Ecto neural progenitor cell (in vitro differentiated cells): ENCODE results near the gene RCL1.

Source experiments
- DNase-seq: peaks from one replicate; pipeline ENCODE4 v3.0.0-alpha.2; 2018; ENCODE audit warnings: low spot score

The RCL1 gene

GRCh38 chr9:4812858-4813257 lies 20.1 kb downstream of the RCL1 start:
- no peak for DNase-seq

DNA sequence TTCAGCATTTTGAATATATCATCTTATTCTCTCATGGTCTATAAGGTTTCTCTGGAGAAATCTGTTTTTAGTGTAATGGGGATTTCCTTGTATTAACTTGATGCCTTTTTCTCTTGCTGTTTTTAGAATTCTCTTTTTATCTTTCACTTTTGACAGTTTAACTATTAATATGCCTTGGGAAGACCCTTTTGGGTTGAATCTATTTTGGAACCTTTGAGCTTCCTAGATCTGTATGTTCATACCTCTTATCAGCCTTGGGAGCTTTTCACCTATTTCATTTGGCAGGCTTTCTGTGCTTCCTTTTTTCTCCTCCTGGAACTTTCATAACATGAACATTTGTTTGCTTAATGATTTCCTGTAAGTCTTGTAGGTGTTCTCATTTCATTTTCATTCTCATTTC lies 22.2 kb downstream of the RCL1 start:
- no peak for DNase-seq

- DNase-seq: no peak
These were observed 22.7 kb downstream of the RCL1 start for GRCh38 chr9:4815381-4815956.

DNA sequence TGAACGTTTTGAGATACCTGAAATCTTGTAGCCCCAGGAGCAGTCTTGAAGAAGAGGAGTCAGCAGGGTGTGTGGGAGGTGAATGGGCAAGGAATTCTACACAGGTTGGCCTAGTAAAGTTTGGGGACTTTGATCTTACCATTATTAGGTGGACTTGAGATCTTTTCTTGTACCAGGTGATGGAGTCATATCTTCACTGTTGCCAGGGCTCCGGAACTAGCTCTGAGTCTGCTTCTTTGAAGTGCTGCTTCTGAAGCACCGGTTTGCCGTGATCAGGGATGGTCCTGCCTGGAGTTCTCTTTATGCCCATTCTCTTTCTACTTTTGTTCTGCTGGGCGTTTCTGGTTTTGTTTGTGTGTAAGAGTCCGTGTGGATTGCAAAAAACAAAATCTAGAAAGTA lies 27.4 kb downstream of the RCL1 start:
- DNase-seq: no peak

- DNase-seq: no peak
These were observed 28.4 kb downstream of the RCL1 start for GRCh38 chr9:4821133-4821532.

DNA sequence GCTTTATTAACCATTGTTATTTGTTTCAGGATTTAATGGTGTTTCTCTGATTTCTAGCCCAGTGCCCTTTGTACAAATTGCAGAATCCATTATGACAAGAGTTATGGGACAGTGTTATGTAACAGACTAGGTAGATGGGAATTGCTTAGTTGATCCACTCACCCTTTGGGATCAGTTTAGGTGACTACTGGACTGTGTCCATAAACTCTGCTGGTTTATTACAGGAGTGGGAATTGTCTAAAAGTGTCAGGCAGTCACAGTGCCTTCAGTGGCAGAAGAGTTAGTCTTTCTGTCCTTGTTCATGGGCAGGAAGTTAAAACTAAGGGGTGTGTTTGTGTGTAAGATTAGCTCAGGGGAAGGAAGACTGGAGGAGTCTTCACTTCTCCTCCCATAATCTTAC lies 29.3 kb downstream of the RCL1 start:
- no peak for DNase-seq

GRCh38 chr9:4826417-4827166 lies 33.8 kb downstream of the RCL1 start:
- no peak for DNase-seq

DNA sequence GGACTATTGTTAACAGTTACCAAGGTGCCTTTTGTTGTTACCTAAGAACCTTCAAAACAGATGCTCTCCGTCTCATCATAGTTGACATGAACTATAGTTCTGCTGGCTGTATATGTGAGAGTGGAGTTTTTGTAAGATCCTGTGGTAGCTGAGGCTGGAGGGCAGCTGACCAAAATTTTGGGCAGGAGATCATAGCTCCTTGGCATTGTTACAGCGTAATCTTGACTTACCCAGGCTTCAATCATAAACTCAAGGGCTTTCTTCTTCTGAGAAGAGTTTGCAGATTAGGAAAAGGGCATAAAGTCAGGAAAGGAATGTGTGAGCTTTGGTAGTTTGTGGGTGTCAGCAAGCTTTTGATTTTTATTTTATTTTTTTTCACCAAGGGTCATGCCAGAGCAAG lies 34.5 kb downstream of the RCL1 start:
- DNase-seq: no peak

DNA sequence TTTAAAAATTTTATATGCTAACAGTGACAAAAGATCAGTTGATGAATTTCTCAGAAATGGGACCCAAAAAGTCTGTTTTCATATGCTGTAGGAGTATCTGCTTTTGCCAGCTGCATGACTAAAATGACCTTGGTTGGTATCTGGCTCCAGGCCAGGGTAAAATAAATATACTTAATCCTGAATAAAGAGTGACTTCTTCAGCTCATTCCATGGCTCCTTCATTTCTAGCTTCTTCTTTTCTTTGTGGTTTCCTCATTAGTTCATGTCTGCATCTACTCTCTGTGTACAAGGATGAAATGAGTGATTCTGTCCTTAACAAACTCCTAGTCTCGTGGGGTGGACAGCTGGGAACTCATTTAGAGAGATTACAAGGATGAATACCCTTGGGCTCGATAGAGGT lies 36.0 kb downstream of the RCL1 start:
- DNase-seq: no peak

DNA sequence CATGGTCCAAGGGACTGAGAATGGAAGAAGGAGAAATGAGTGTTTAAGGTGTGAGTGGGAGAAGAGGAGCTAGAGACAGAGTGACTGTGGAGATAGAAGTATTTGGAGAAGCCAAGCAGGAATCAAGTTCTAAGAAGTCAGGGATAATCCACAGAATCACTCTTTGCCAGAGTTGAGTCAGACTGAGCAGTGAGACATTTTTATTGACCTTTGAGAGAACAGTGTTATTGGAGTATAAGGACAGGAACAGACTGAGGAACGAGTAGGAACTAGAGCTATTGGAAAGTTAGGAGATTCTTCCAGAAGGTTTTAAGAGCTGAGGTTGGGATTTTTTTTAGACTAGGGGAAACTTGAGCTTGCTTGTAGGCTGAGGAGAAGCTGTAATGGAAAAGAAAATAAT lies 37.2 kb downstream of the RCL1 start:
- DNase-seq: no peak

GRCh38 chr9:4830699-4831098 lies 38.0 kb downstream of the RCL1 start:
- no peak for DNase-seq

GRCh38 chr9:4831119-4831518 lies 38.4 kb downstream of the RCL1 start:
- DNase-seq: no peak

DNA sequence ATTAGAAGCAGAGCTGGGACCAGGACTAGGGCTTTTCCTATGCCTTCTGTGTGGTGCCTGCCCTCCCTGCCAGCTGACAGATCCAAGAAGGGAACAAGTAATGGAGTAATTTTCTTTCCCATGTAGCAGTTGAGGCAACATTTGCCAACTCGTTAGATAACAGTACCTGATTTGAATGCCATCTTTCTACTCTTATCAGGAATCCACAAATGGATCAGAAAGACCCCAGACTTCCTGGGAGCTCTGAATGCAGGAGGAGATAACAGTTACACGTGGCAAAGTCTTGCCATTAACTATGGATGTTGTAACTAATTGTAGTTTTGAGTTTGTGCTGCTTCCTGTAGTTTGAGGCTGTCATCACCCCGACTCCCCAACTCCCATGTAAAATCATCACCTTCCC lies 39.2 kb downstream of the RCL1 start:
- no peak for DNase-seq

DNA sequence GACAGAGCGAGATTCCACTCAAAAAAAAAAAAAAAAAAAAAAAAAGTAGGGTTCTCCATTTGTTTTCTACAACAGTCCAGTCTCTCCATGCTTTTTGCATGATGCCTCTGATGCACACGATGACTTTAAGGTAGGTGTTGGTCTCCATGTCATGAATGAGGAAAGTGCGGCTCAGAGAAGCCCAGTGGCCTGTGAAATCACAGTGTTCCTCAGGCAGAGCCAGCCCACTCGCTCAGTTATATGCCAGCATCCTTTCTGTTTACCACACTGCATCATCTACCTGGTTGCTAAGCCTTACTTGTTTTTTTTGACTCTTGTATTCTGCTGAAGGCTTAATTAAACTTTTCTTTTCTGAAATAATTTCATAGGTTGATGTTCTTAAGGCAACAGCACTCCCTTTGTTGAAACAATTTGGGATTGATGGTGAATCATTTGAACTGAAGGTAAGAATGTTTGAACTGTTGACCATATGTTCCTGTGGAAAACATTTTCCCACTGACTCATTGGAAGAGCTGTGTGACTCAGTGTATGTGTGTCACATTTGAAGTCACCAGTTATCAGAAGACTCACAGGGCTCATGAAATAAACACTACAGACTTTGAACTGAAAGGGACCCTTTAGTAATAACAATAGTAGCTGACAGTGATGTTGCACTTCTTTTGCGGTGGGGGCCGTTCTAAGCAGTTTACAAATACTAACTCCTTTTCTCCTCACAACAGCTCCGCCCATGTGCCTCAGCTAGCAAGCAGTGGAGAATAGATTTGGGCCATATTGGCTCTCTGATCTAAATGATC lies 40.2 kb downstream of the RCL1 start:
- no peak for DNase-seq

GRCh38 chr9:4833781-4834560 lies 41.2 kb downstream of the RCL1 start:
- no peak for DNase-seq

DNA sequence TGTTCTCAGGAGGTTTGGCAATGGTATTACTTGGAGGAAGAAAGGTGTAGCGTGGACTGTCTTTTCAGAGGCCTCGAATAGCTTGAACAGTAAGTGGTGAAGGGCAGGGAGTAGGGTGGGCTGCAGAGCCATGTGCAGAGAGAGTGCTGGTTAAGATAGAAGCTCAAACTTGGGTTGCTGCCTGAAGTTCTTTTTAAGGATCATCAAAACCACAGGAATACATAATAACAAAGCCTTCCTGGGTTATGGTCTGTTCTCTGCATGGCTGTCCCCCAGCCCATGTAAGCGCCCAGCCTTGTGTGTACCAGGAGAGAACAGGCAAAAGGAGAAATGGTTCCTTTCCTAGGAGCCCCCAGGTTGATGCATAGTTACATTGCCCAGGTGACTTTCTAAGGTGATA lies 43.9 kb downstream of the RCL1 start:
- no peak for DNase-seq

GRCh38 chr9:4837261-4838188 lies 44.8 kb downstream of the RCL1 start:
- no peak for DNase-seq

GRCh38 chr9:4838189-4838546 lies 45.4 kb downstream of the RCL1 start:
- no peak for DNase-seq

DNA sequence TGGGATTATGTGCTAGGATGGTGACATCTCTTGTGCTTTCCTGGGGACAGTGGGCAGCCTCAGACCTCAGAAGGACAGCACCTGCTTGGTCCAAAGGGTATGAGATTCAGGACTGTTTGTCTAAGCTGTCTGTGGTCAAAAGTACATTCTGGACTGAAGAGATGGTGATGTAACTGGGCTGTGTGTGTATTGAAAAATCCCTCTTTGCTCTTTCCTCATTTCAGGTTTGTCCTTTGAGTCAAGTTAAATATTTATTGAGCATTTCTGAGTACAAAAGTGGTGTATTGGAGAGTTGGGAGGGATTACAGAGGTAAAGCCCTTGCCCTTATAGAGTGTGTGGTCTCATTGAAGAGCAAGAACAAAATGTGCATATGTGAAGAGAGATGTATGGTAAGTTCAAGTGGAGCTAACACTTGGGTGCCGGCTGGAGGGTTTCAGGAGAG lies 46.7 kb downstream of the RCL1 start:
- DNase-seq: no peak

DNA sequence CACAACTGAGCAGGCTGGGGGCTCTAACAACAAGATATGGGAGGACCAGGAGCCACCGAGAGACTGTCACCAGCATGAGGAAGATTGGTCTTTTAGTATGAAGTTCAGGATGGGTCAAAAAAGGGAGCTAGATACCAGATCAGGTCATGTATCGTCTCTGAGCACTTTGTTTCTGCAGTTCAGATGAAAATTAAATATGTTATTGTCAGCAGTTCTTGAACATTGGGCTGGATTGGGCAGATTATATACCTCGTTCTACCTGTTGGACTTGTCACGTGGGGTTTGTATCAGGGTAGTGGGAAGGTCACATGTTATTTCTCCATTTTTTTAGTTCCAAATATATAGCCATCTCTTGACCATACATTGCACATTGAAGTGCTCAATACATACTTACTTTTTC lies 47.3 kb downstream of the RCL1 start:
- no peak for DNase-seq

- no peak for DNase-seq
These were observed 49.5 kb downstream of the RCL1 start for GRCh38 chr9:4842213-4842612.
